ENCODE results near the gene RGS7BP.

- TF ChIP-seq ZNF274 (IDR thresholded peaks at IDR 0.05; ENCODE audit: low read depth, low read length): no peak
- TF ChIP-seq YY1 (IDR thresholded peaks at IDR 0.05; ENCODE audit: insufficient read depth, insufficient read length): no peak
Measured at GRCh38 chr5:64637837-64638443, 132.1 kb downstream of the RGS7BP start.
